ENCODE measurements around the gene TLR5.

Gene TLR5

GRCh38 chr1:223129229-223129901 is 13.7 kb downstream of the TLR5 start:
- H3K36me3 ChIP-seq (ENCODE audit: control insufficient read depth, insufficient read depth, low read length), result no peaks in the 10 kb centered on the region
- peak overlapping the region; percentile 56 for H3K9ac ChIP-seq (ENCODE audit: low read length)
- no peak overlapping the region for H3K27ac ChIP-seq (ENCODE audit: low read depth, low read length)
- no peak overlapping the region for H2BK5ac ChIP-seq (ENCODE audit: low read length)
- H3K4me3 ChIP-seq (ENCODE audit: low read length), result no peak overlapping the region
- no peak overlapping the region for H2BK120ac ChIP-seq (ENCODE audit: low read depth, low read length)
- H3K79me2 ChIP-seq (ENCODE audit: control insufficient read depth, insufficient read depth, low read length), result no peaks in the 10 kb centered on the region
- H3K79me1 ChIP-seq (ENCODE audit: low read length), result no peaks in the 10 kb centered on the region
- no peak overlapping the region for H3K23ac ChIP-seq (ENCODE audit: low read length)
- H4K5ac ChIP-seq (ENCODE audit: low read length), result no peak overlapping the region
- H3K4ac ChIP-seq (ENCODE audit: low read depth, low read length), result no peak overlapping the region
- peak overlapping the region; percentile 37 for H3K4me2 ChIP-seq (ENCODE audit: low read length)
- H2BK15ac ChIP-seq (replicated peaks; ENCODE audit: low read depth), result no peak overlapping the region
- DNase-seq, result peak; percentile 76
- H4K8ac ChIP-seq (ENCODE audit: low read depth, low read length), result no peak overlapping the region
- H3K4me1 ChIP-seq (ENCODE audit: control insufficient read depth, low read depth, low read length), result no peaks in the 10 kb centered on the region
- H3K18ac ChIP-seq (ENCODE audit: low read length), result no peak overlapping the region
- H2AK5ac ChIP-seq (ENCODE audit: low read length), result no peak overlapping the region
- peak overlapping the region; percentile 84 for H3K56ac ChIP-seq (ENCODE audit: low read length)
- no peaks in the 10 kb centered on the region for H3K27me3 ChIP-seq (ENCODE audit: insufficient read depth, low read length, poor library complexity)
- no CpG with 5 or more reads among the region's 37 CpGs for WGBS (ENCODE audit: extremely low coverage, insufficient coverage, low lambda C conversion rate)

GRCh38 chr1:223126741-223127140 is 16.3 kb downstream of the TLR5 start:
- no CpG with 5 or more reads among the region's 1 CpG for WGBS (ENCODE audit: extremely low coverage, insufficient coverage, low lambda C conversion rate)
- H2BK5ac ChIP-seq (ENCODE audit: low read length), result no peak overlapping the region
- no peak overlapping the region for H2AK5ac ChIP-seq (ENCODE audit: low read length)
- H3K79me1 ChIP-seq (ENCODE audit: low read length), result no peaks in the 10 kb centered on the region
- H3K4me1 ChIP-seq (ENCODE audit: control insufficient read depth, low read depth, low read length), result no peaks in the 10 kb centered on the region
- H3K27ac ChIP-seq (ENCODE audit: low read depth, low read length), result no peak overlapping the region
- H3K56ac ChIP-seq (ENCODE audit: low read length), result no peak overlapping the region
- H3K18ac ChIP-seq (ENCODE audit: low read length), result no peak overlapping the region
- DNase-seq, result no peak
- no peak overlapping the region for H2BK120ac ChIP-seq (ENCODE audit: low read depth, low read length)
- H3K23ac ChIP-seq (ENCODE audit: low read length), result no peak overlapping the region
- no peak overlapping the region for H4K8ac ChIP-seq (ENCODE audit: low read depth, low read length)
- H3K9ac ChIP-seq (ENCODE audit: low read length), result no peak overlapping the region
- no peak overlapping the region for H2BK15ac ChIP-seq (replicated peaks; ENCODE audit: low read depth)
- no peak overlapping the region for H3K4me3 ChIP-seq (ENCODE audit: low read length)
- no peak overlapping the region for H3K4ac ChIP-seq (ENCODE audit: low read depth, low read length)
- H3K4me2 ChIP-seq (ENCODE audit: low read length), result no peak overlapping the region
- no peaks in the 10 kb centered on the region for H3K36me3 ChIP-seq (ENCODE audit: control insufficient read depth, insufficient read depth, low read length)
- no peak overlapping the region for H4K5ac ChIP-seq (ENCODE audit: low read length)
- H3K27me3 ChIP-seq (ENCODE audit: insufficient read depth, low read length, poor library complexity), result no peaks in the 10 kb centered on the region
- H3K79me2 ChIP-seq (ENCODE audit: control insufficient read depth, insufficient read depth, low read length), result no peaks in the 10 kb centered on the region

- Histone ChIP-seq H2AK5ac (ENCODE audit: low read length) (no peak overlapping the region), H3K4me1 (ENCODE audit: control insufficient read depth, low read depth, low read length) (no peaks in the 10 kb centered on the region), H3K4me3 (ENCODE audit: low read length) (no peak overlapping the region), H2BK5ac (ENCODE audit: low read length) (no peak overlapping the region), H2BK120ac (ENCODE audit: low read depth, low read length) (no peak overlapping the region), H3K79me2 (ENCODE audit: control insufficient read depth, insufficient read depth, low read length) (no peaks in the 10 kb centered on the region), H4K8ac (ENCODE audit: low read depth, low read length) (no peak overlapping the region), H4K5ac (ENCODE audit: low read length) (no peak overlapping the region), H3K4ac (ENCODE audit: low read depth, low read length) (no peak overlapping the region), H3K79me1 (ENCODE audit: low read length) (no peaks in the 10 kb centered on the region), H2BK15ac (replicated peaks; ENCODE audit: low read depth) (no peak overlapping the region), H3K27me3 (ENCODE audit: insufficient read depth, low read length, poor library complexity) (no peaks in the 10 kb centered on the region), H3K18ac (ENCODE audit: low read length) (no peak overlapping the region), H3K23ac (ENCODE audit: low read length) (no peak overlapping the region), H3K4me2 (ENCODE audit: low read length) (no peak overlapping the region), H3K9ac (ENCODE audit: low read length) (no peak overlapping the region), H3K27ac (ENCODE audit: low read depth, low read length) (no peak overlapping the region), H3K56ac (ENCODE audit: low read length) (no peak overlapping the region), H3K36me3 (ENCODE audit: control insufficient read depth, insufficient read depth, low read length) (no peaks in the 10 kb centered on the region)
- DNase-seq, result no peak
- no CpG with 5 or more reads among the region's 2 CpGs for WGBS (ENCODE audit: extremely low coverage, insufficient coverage, low lambda C conversion rate)
Measured at GRCh38 chr1:223125766-223126165, 17.3 kb downstream of the TLR5 start.

GRCh38 chr1:223123011-223123610 is 19.9 kb downstream of the TLR5 start:
- Histone ChIP-seq H3K4ac (ENCODE audit: low read depth, low read length) (peak overlapping the region; percentile 20), H2AK5ac (ENCODE audit: low read length) (no peak overlapping the region), H3K4me2 (ENCODE audit: low read length) (no peak overlapping the region), H3K9ac (ENCODE audit: low read length) (no peak overlapping the region), H3K23ac (ENCODE audit: low read length) (no peak overlapping the region), H2BK5ac (ENCODE audit: low read length) (no peak overlapping the region), H4K5ac (ENCODE audit: low read length) (no peak overlapping the region), H3K79me2 (ENCODE audit: control insufficient read depth, insufficient read depth, low read length) (no peaks in the 10 kb centered on the region), H3K18ac (ENCODE audit: low read length) (no peak overlapping the region), H3K56ac (ENCODE audit: low read length) (no peak overlapping the region), H3K27me3 (ENCODE audit: insufficient read depth, low read length, poor library complexity) (no peaks in the 10 kb centered on the region), H4K8ac (ENCODE audit: low read depth, low read length) (no peak overlapping the region), H3K79me1 (ENCODE audit: low read length) (no peaks in the 10 kb centered on the region), H3K4me3 (ENCODE audit: low read length) (no peak overlapping the region), H2BK120ac (ENCODE audit: low read depth, low read length) (no peak overlapping the region), H3K27ac (ENCODE audit: low read depth, low read length) (no peak overlapping the region), H3K36me3 (ENCODE audit: control insufficient read depth, insufficient read depth, low read length) (no peaks in the 10 kb centered on the region), H3K4me1 (ENCODE audit: control insufficient read depth, low read depth, low read length) (no peaks in the 10 kb centered on the region), H2BK15ac (replicated peaks; ENCODE audit: low read depth) (no peak overlapping the region)
- no peak for DNase-seq
- no CpG with 5 or more reads among the region's 6 CpGs for WGBS (ENCODE audit: extremely low coverage, insufficient coverage, low lambda C conversion rate)

GRCh38 chr1:223118418-223118817 is 24.6 kb downstream of the TLR5 start:
- no peak overlapping the region for H2BK120ac ChIP-seq (ENCODE audit: low read depth, low read length)
- H3K4me3 ChIP-seq (ENCODE audit: low read length), result no peak overlapping the region
- no peak overlapping the region for H4K8ac ChIP-seq (ENCODE audit: low read depth, low read length)
- H3K23ac ChIP-seq (ENCODE audit: low read length), result no peak overlapping the region
- H3K27ac ChIP-seq (ENCODE audit: low read depth, low read length), result no peak overlapping the region
- H3K27me3 ChIP-seq (ENCODE audit: insufficient read depth, low read length, poor library complexity), result no peaks in the 10 kb centered on the region
- H3K4ac ChIP-seq (ENCODE audit: low read depth, low read length), result no peak overlapping the region
- no peak overlapping the region for H3K56ac ChIP-seq (ENCODE audit: low read length)
- WGBS (ENCODE audit: extremely low coverage, insufficient coverage, low lambda C conversion rate), result no CpG with 5 or more reads among the region's 1 CpG
- H3K4me2 ChIP-seq (ENCODE audit: low read length), result no peak overlapping the region
- DNase-seq, result no peak
- H2BK15ac ChIP-seq (replicated peaks; ENCODE audit: low read depth), result no peak overlapping the region
- no peaks in the 10 kb centered on the region for H3K79me1 ChIP-seq (ENCODE audit: low read length)
- no peak overlapping the region for H3K18ac ChIP-seq (ENCODE audit: low read length)
- H2BK5ac ChIP-seq (ENCODE audit: low read length), result no peak overlapping the region
- no peaks in the 10 kb centered on the region for H3K79me2 ChIP-seq (ENCODE audit: control insufficient read depth, insufficient read depth, low read length)
- no peaks in the 10 kb centered on the region for H3K4me1 ChIP-seq (ENCODE audit: control insufficient read depth, low read depth, low read length)
- no peaks in the 10 kb centered on the region for H3K36me3 ChIP-seq (ENCODE audit: control insufficient read depth, insufficient read depth, low read length)
- no peak overlapping the region for H4K5ac ChIP-seq (ENCODE audit: low read length)
- H3K9ac ChIP-seq (ENCODE audit: low read length), result no peak overlapping the region
- H2AK5ac ChIP-seq (ENCODE audit: low read length), result no peak overlapping the region

- no peak overlapping the region for H2BK15ac ChIP-seq (replicated peaks; ENCODE audit: low read depth)
- H3K4me1 ChIP-seq (ENCODE audit: control insufficient read depth, low read depth, low read length), result no peaks in the 10 kb centered on the region
- no peak overlapping the region for H3K9ac ChIP-seq (ENCODE audit: low read length)
- no peak overlapping the region for H3K27ac ChIP-seq (ENCODE audit: low read depth, low read length)
- no peak overlapping the region for H2BK5ac ChIP-seq (ENCODE audit: low read length)
- H4K5ac ChIP-seq (ENCODE audit: low read length), result no peak overlapping the region
- H3K56ac ChIP-seq (ENCODE audit: low read length), result no peak overlapping the region
- H3K4me3 ChIP-seq (ENCODE audit: low read length), result no peak overlapping the region
- H3K18ac ChIP-seq (ENCODE audit: low read length), result no peak overlapping the region
- no peak overlapping the region for H3K23ac ChIP-seq (ENCODE audit: low read length)
- no peaks in the 10 kb centered on the region for H3K79me2 ChIP-seq (ENCODE audit: control insufficient read depth, insufficient read depth, low read length)
- H3K4ac ChIP-seq (ENCODE audit: low read depth, low read length), result no peak overlapping the region
- H4K8ac ChIP-seq (ENCODE audit: low read depth, low read length), result no peak overlapping the region
- H3K79me1 ChIP-seq (ENCODE audit: low read length), result no peaks in the 10 kb centered on the region
- H3K36me3 ChIP-seq (ENCODE audit: control insufficient read depth, insufficient read depth, low read length), result no peaks in the 10 kb centered on the region
- no peaks in the 10 kb centered on the region for H3K27me3 ChIP-seq (ENCODE audit: insufficient read depth, low read length, poor library complexity)
- no peak overlapping the region for H3K4me2 ChIP-seq (ENCODE audit: low read length)
- no peak overlapping the region for H2AK5ac ChIP-seq (ENCODE audit: low read length)
- WGBS (ENCODE audit: extremely low coverage, insufficient coverage, low lambda C conversion rate), result no CpG with 5 or more reads among the region's 29 CpGs
- DNase-seq, result no peak
- H2BK120ac ChIP-seq (ENCODE audit: low read depth, low read length), result no peak overlapping the region
Measured at GRCh38 chr1:223116950-223117349, 26.1 kb downstream of the TLR5 start.
